Kidney epithelial cell (primary cell): Measurements from ENCODE around the gene KCNQ5. TPM values are rescaled to one million over a fixed set of nuclear protein-coding genes. Genes with fewer than 3 reads are reported as not detected.
A peak's percentile ranks its signal among the peaks of the same experiment; 100 is the strongest.

Experiments
- DNase-seq: peaks from one replicate; pipeline ENCODE4 v3.0.0-alpha.2; 2010; ENCODE audit warnings: low read depth
- H3K27me3 ChIP-seq: 2 replicates; pipeline ENCODE4 v1.6.0; 2011; ENCODE audit warnings: low read length; ENCODE audit not compliant: control insufficient read depth, insufficient read depth
- H3K36me3 ChIP-seq: 2 replicates; pipeline ENCODE4 v1.5.1; 2011; ENCODE audit warnings: low read length; ENCODE audit not compliant: control insufficient read depth, insufficient read depth
- H3K4me3 ChIP-seq: 2 replicates; pipeline ENCODE4 v1.5.1; 2011; ENCODE audit warnings: low read depth, mild to moderate bottlenecking, control low read depth, low read length
- CTCF ChIP-seq: IDR thresholded peaks from 2 replicates; pipeline ENCODE4 v1.5.1; 2011; ENCODE audit warnings: mild to moderate bottlenecking, moderate library complexity, low read length, control low read depth, inconsistent platforms; ENCODE audit not compliant: insufficient read depth, poor library complexity, severe bottlenecking
- total RNA-seq: library from RNA; depleted of rRNA; stranded (reverse); fragments of >200 nt; gene quantifications from 2 replicates; pipeline ENCODE4 v1.2.3, GENCODE V29; 2015

Gene KCNQ5
- total RNA-seq, 1 donor from 2014 or later = 1.9 TPM

- Histone ChIP-seq H3K4me3 (no peak overlapping the region), H3K36me3 (no peaks in the 10 kb centered on the region), H3K27me3 (no peaks in the 10 kb centered on the region)
- no peak for TF ChIP-seq CTCF
- no peak for DNase-seq
Observed at GRCh38 chr6:72963946-72964345, 342.1 kb downstream of the KCNQ5 start.

GRCh38 chr6:72966628-72967280 lies 344.9 kb downstream of the KCNQ5 start:
- no peak overlapping the region for H3K4me3 ChIP-seq
- H3K27me3 ChIP-seq = no peaks in the 10 kb centered on the region
- DNase-seq = no peak
- no peaks in the 10 kb centered on the region for H3K36me3 ChIP-seq
- no peak for TF ChIP-seq CTCF

GRCh38 chr6:72967329-72967728 lies 345.5 kb downstream of the KCNQ5 start:
- no peaks in the 10 kb centered on the region for H3K36me3 ChIP-seq
- no peak overlapping the region for H3K4me3 ChIP-seq
- no peaks in the 10 kb centered on the region for H3K27me3 ChIP-seq
- DNase-seq = no peak
- no peak for TF ChIP-seq CTCF

GRCh38 chr6:72968704-72969103 lies 346.8 kb downstream of the KCNQ5 start:
- DNase-seq = peak; percentile 86
- Histone ChIP-seq H3K4me3 (no peak overlapping the region), H3K27me3 (no peaks in the 10 kb centered on the region), H3K36me3 (no peaks in the 10 kb centered on the region)
- no peak for TF ChIP-seq CTCF

- Histone ChIP-seq H3K36me3 (no peaks in the 10 kb centered on the region), H3K4me3 (no peak overlapping the region), H3K27me3 (no peaks in the 10 kb centered on the region)
- no peak for DNase-seq
- no peak for TF ChIP-seq CTCF
Observed at GRCh38 chr6:72969666-72970065, 347.8 kb downstream of the KCNQ5 start.

GRCh38 chr6:72972579-72972978 lies 350.7 kb downstream of the KCNQ5 start:
- no peak for DNase-seq
- H3K27me3 ChIP-seq = no peaks in the 10 kb centered on the region
- H3K4me3 ChIP-seq = no peak overlapping the region
- no peaks in the 10 kb centered on the region for H3K36me3 ChIP-seq
- TF ChIP-seq CTCF = no peak
